Measurements from ENCODE around the gene EDA. TPM values are rescaled to one million over a fixed set of nuclear protein-coding genes. Genes with fewer than 3 reads are reported as not detected.

EDA gene
- total RNA-seq, 2 donors from 2014 or later: 2.0 to 6.1 TPM

DNA sequence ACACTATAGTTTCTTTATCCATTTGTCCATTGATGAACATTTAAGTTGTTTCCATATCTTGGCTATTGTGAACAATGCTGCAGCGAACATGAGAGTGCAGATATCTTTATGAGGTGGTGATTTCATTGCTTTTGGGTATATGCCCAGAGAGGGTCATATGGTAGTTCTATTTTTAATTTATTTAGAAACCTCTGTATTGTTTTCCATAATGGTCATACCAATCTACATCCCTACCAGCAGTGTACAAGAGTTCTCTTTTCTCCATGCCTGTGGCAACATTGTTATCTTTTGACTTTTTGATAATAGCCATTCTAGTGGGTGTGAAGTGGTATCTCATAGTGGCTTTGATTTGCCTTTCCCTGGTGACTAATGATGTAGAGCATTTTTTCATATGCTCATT lies 48.8 kb downstream of the EDA start:
- no peaks in the 10 kb centered on the region for H3K4me1 ChIP-seq (ENCODE audit: control insufficient read depth in 1 of 2, low read depth in 2 of 2)
- H3K27ac ChIP-seq: no peak overlapping the region
- DNase-seq (ENCODE audit: low spot score): no peak
- H3K9me3 ChIP-seq: peaks cover 4% of the 10 kb centered on the region
- H3K4me3 ChIP-seq: no peak overlapping the region
- TF ChIP-seq, protein P1, sequence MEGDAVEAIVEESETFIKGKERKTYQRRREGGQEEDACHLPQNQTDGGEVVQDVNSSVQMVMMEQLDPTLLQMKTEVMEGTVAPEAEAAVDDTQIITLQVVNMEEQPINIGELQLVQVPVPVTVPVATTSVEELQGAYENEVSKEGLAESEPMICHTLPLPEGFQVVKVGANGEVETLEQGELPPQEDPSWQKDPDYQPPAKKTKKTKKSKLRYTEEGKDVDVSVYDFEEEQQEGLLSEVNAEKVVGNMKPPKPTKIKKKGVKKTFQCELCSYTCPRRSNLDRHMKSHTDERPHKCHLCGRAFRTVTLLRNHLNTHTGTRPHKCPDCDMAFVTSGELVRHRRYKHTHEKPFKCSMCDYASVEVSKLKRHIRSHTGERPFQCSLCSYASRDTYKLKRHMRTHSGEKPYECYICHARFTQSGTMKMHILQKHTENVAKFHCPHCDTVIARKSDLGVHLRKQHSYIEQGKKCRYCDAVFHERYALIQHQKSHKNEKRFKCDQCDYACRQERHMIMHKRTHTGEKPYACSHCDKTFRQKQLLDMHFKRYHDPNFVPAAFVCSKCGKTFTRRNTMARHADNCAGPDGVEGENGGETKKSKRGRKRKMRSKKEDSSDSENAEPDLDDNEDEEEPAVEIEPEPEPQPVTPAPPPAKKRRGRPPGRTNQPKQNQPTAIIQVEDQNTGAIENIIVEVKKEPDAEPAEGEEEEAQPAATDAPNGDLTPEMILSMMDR (IDR thresholded peaks at IDR 0.05): no peak
- H3K27me3 ChIP-seq (replicated peaks; ENCODE audit: insufficient read depth): no peaks in the 10 kb centered on the region
- no peaks in the 10 kb centered on the region for H3K36me3 ChIP-seq
- ATAC-seq (ENCODE audit: insufficient number of reproducible peaks, low FRiP score, low read depth): no peak

DNA sequence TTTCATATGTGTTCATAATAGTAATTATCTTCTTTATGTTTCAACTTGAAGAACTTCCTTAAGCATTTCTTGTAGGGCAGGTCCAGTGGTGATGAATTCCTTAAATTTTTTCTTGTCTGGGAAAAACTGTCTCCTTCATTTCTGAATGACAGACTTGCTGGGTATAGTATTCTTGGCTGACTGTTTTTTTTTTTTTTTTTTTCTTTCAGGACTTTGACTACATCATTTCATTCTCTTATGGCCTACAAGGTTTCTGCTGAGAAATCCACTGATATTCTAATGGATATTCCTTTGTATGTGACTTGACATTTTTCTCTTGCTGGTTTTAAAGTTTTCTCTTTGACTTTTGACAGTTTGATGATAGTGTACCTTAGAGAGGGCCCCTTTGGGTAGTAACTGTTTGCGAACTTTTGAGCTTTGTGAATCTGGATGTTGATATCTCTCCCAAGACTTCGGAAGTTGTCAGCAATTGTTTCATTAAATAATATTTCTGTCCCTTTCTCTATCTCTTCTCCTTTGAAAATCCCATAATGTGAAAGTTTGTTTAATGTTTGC lies 54.2 kb downstream of the EDA start:
- no peaks in the 10 kb centered on the region for H3K36me3 ChIP-seq
- H3K4me1 ChIP-seq (ENCODE audit: control insufficient read depth in 1 of 2, low read depth in 2 of 2): no peaks in the 10 kb centered on the region
- ATAC-seq (ENCODE audit: insufficient number of reproducible peaks, low FRiP score, low read depth) (no peak), DNase-seq (ENCODE audit: low spot score) (no peak)
- H3K27ac ChIP-seq: no peak overlapping the region
- TF ChIP-seq, protein P1 (IDR thresholded peaks at IDR 0.05): no peak
- H3K27me3 ChIP-seq (replicated peaks; ENCODE audit: insufficient read depth): no peaks in the 10 kb centered on the region
- H3K9me3 ChIP-seq: no peaks in the 10 kb centered on the region
- H3K4me3 ChIP-seq: no peak overlapping the region

DNA sequence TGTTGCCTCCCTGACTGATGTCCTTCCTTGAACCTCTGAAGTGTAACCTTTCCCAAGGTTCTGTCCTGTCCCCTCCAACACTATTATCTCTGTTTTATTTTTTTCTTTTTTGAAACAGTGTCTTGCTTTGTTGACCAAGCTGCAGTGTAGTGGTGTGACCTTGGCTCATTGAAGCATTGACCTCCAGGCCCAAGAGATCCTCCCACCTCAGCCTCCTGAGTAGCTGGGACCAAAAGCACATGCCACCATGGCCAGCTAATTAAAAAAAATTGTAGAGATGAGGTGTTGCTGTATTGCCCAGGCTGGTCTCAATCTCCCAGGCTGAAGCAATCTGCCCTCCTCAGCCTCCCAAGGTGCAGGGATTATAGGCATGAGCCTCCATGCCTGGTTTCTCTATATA lies 59.0 kb downstream of the EDA start:
- no peaks in the 10 kb centered on the region for H3K4me1 ChIP-seq (ENCODE audit: control insufficient read depth in 1 of 2, low read depth in 2 of 2)
- no peak for ATAC-seq (ENCODE audit: insufficient number of reproducible peaks, low FRiP score, low read depth)
- TF ChIP-seq, protein P1 (IDR thresholded peaks at IDR 0.05): no peak
- H3K9me3 ChIP-seq: no peaks in the 10 kb centered on the region
- H3K36me3 ChIP-seq: no peaks in the 10 kb centered on the region
- DNase-seq (ENCODE audit: low spot score): no peak
- H3K27me3 ChIP-seq (replicated peaks; ENCODE audit: insufficient read depth): no peaks in the 10 kb centered on the region
- H3K27ac ChIP-seq: no peak overlapping the region
- H3K4me3 ChIP-seq: no peak overlapping the region

DNA sequence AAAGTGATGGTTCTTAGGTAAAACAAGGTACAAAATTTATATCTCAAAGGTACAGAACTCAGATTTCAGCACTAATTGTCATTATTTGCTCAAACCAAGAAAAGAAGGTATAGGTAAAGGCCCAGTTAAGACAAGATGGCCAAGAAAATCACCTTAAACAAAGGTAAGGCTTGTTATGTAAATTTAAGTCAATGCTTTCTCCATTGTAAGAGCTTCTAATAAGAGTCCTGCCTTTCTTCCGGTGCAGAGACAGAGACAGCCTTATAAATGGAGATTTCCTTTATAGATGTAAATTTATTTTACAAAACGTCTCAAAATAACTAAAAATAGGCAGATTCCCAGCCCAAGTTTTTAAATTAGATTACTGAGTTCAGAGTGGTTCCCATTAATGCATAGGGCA lies 89.9 kb downstream of the EDA start:
- Histone ChIP-seq H3K4me3 (no peak overlapping the region), H3K9me3 (no peaks in the 10 kb centered on the region), H3K36me3 (no peaks in the 10 kb centered on the region), H3K27ac (no peak overlapping the region), H3K27me3 (replicated peaks; ENCODE audit: insufficient read depth) (no peaks in the 10 kb centered on the region), H3K4me1 (ENCODE audit: control insufficient read depth in 1 of 2, low read depth in 2 of 2) (no peaks in the 10 kb centered on the region)
- ATAC-seq (ENCODE audit: insufficient number of reproducible peaks, low FRiP score, low read depth) (no peak), DNase-seq (ENCODE audit: low spot score) (no peak)
- TF ChIP-seq, protein P1 (IDR thresholded peaks at IDR 0.05): no peak

DNA sequence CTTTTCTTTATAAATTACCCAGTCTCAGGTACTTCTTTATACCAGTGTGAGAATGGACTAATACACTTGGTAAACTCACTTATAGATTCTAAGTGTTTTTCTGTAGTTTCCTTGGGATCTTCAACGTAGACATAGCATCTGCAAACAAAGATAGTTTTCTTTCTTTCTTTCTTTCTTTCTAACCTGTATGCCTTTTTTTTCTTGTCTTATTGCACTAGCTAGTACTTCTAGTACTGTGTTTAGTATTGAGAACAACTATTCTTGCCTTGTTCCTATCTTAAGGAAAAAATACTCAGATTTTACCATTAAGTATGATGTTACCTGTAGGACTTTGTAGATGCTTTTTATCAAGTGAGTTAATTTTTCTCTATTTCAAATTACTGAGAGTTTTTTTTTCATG lies 102.2 kb downstream of the EDA start:
- ATAC-seq (ENCODE audit: insufficient number of reproducible peaks, low FRiP score, low read depth) (no peak), DNase-seq (ENCODE audit: low spot score) (no peak)
- Histone ChIP-seq H3K9me3 (no peaks in the 10 kb centered on the region), H3K27me3 (replicated peaks; ENCODE audit: insufficient read depth) (no peaks in the 10 kb centered on the region), H3K27ac (no peak overlapping the region), H3K4me1 (ENCODE audit: control insufficient read depth in 1 of 2, low read depth in 2 of 2) (no peaks in the 10 kb centered on the region), H3K4me3 (no peak overlapping the region), H3K36me3 (no peaks in the 10 kb centered on the region)
- TF ChIP-seq, protein P1 (IDR thresholded peaks at IDR 0.05): no peak

Data from thoracic aorta (tissue), 2 donors.